HCT116 (cell line): ENCODE measurements around the gene FBXL7. TPM values are rescaled to one million over a fixed set of nuclear protein-coding genes. Genes with fewer than 3 reads are reported as not detected.

Source experiments
- ATAC-seq: fragments of 200-7000 bp; cut with Tn5 transposase; 2 replicates; pipeline ENCODE4 v1.9.1; 2020; ENCODE audit warnings: mild to moderate bottlenecking, moderate library complexity
- BruUV-seq: library from RNA; stranded (reverse); fragments of 400-500 nt; replicated peaks from 2 replicates; lab custom pipeline; 2021; lab: Mats Ljungman, UMichigan
- CTCF ChIA-PET: fragments of 300-600 bp; sonication (Branson Sonifier 250); formaldehyde crosslinking; loops from one replicate; lab custom pipeline; 2021; ENCODE audit warnings: antibody characterized with exemption; lab: Charles Lee
- POLR2A ChIA-PET: fragments of 300-600, 350-600 bp; sonication (Branson Sonifier 250); formaldehyde crosslinking; loops from one replicate; lab custom pipeline; 2021; ENCODE audit warnings: antibody characterized with exemption; lab: Charles Lee
- RAD21 ChIA-PET, 2 experiments: fragments of 300-600 bp; sonication (Branson Sonifier 250); formaldehyde crosslinking; loops; one replicate each; lab custom pipeline; 2023; ENCODE audit warnings: low total read pairs in 2 of 2; ENCODE audit not compliant: uncharacterized antibody in 2 of 2, unreplicated experiment in 2 of 2, low non-redundant PET in 1 of 2; lab: Charles Lee
- DNase-seq: peaks from one replicate; pipeline ENCODE4 v3.0.0-alpha.2; 2010; ENCODE audit warnings: low read depth, low spot score
- H2AFZ ChIP-seq: fragments of 200-600 bp; shearing (Covaris generic), sonication (generic); 2 replicates; pipeline ENCODE4 v1.6.1; 2017; ENCODE audit warnings: low read depth, mixed run types, mixed read lengths, antibody characterized with exemption, low read length; ENCODE audit not compliant: poor library complexity, severe bottlenecking
- H3K27ac ChIP-seq: 2 replicates; pipeline ENCODE4 v1.5.1; 2012; ENCODE audit warnings: low read depth, low read length
- H3K27me3 ChIP-seq: fragments of 200-600 bp; sonication (generic); 2 replicates; pipeline ENCODE4 v1.6.1; 2016; ENCODE audit warnings: mixed run types, low read length, mixed read lengths; ENCODE audit not compliant: insufficient read depth
- H3K36me3 ChIP-seq, 2 experiments: fragments of 200-500 bp in 1 of 2; fragments of 200-600 bp in 1 of 2; sonication (Bioruptor generic) in 1 of 2; sonication (generic) in 1 of 2; 2 replicates each; pipeline versions ENCODE4 v1.5.1 to v1.6.1; 2014 to 2016; ENCODE audit warnings: low read length in 2 of 2, inconsistent platforms in 1 of 2, mixed read lengths in 1 of 2, mixed run types in 1 of 2; ENCODE audit not compliant: insufficient read depth in 2 of 2, control insufficient read depth in 1 of 2
- H3K4me1 ChIP-seq, 2 experiments: fragments of 200-600 bp in 1 of 2; sonication (generic) in 1 of 2; 2 replicates each; pipeline versions ENCODE4 v1.5.1 to v1.6.1; 2012 to 2017; ENCODE audit warnings: low read length in 2 of 2, inconsistent platforms in 1 of 2, mild to moderate bottlenecking in 1 of 2, mixed read lengths in 1 of 2, mixed run types in 1 of 2, moderate library complexity in 1 of 2; ENCODE audit not compliant: insufficient read depth in 2 of 2, control insufficient read depth in 1 of 2
- H3K4me2 ChIP-seq: fragments of 200-600 bp; sonication (generic); 2 replicates; pipeline ENCODE4 v1.6.1; 2017; ENCODE audit warnings: mixed run types, low read length, mixed read lengths
- H3K4me3 ChIP-seq, 2 experiments: fragments of 200-600 bp in 1 of 2; sonication (generic) in 1 of 2; replicated peaks in 1 of 2; 2 replicates each; pipeline ENCODE4 v1.5.1; 2011 to 2016; ENCODE audit warnings: low read length in 2 of 2, control low read depth in 1 of 2, low read depth in 1 of 2, mild to moderate bottlenecking in 1 of 2, mixed read lengths in 1 of 2, mixed run types in 1 of 2
- H3K79me2 ChIP-seq: fragments of 200-600 bp; sonication (generic); 2 replicates; pipeline ENCODE4 v1.6.1; 2017; ENCODE audit warnings: mild to moderate bottlenecking, mixed run types, low read length, moderate library complexity, mixed read lengths; ENCODE audit not compliant: insufficient read depth
- H3K9ac ChIP-seq: fragments of 200-600 bp; sonication (generic); 2 replicates; pipeline ENCODE4 v1.6.1; 2016; ENCODE audit warnings: low read length, mixed read lengths
- H3K9me2 ChIP-seq: fragments of 200-600 bp; sonication (generic), shearing (Covaris generic); 2 replicates; pipeline ENCODE4 v1.6.1; 2017; ENCODE audit warnings: mixed run types, mild to moderate bottlenecking, moderate library complexity; ENCODE audit not compliant: insufficient read depth
- H3K9me3 ChIP-seq, 2 experiments: fragments of 200-500 bp in 1 of 2; fragments of 200-600 bp in 1 of 2; sonication (Bioruptor generic) in 1 of 2; sonication (generic) in 1 of 2; 2 replicates each; pipeline ENCODE4 v1.6.1; 2014 to 2017; ENCODE audit warnings: low read length in 2 of 2, mixed read lengths in 2 of 2, inconsistent platforms in 1 of 2, low read depth in 1 of 2, mild to moderate bottlenecking in 1 of 2, mixed run types in 1 of 2, moderate library complexity in 1 of 2; ENCODE audit not compliant: control insufficient read depth in 1 of 2, insufficient read depth in 1 of 2
- H4K20me1 ChIP-seq: fragments of 200-600 bp; sonication (generic), shearing (Covaris generic); 2 replicates; pipeline ENCODE4 v1.6.1; 2017; ENCODE audit warnings: mixed run types, mild to moderate bottlenecking, moderate library complexity; ENCODE audit not compliant: insufficient read depth
- ATF3 ChIP-seq: IDR thresholded peaks from 2 replicates; pipeline ENCODE4 v1.6.1; 2012
- CBX3 ChIP-seq: IDR thresholded peaks from 2 replicates; pipeline ENCODE4 v1.6.1; 2012; ENCODE audit warnings: low read depth
- FOSL1 ChIP-seq: IDR thresholded peaks from 2 replicates; pipeline ENCODE4 v1.6.1; 2012; ENCODE audit warnings: low read depth
- POLR2A ChIP-seq: IDR thresholded peaks from 2 replicates; pipeline ENCODE4 v1.7.0; 2011; ENCODE audit warnings: borderline replicate concordance; ENCODE audit not compliant: insufficient read depth, insufficient read length; ENCODE audit errors: extremely low read depth
- REST ChIP-seq: IDR thresholded peaks from 2 replicates; pipeline ENCODE4 v1.6.1; 2012; ENCODE audit warnings: low read depth
- SP1 ChIP-seq: IDR thresholded peaks from 2 replicates; pipeline ENCODE4 v1.6.1; 2012; ENCODE audit warnings: low read depth
- intact Hi-C: fragments of 100-400 bp; cut with micrococcal nuclease; formaldehyde crosslinking; loops from 2 replicates; pipeline ENCODE4 v1.10.0; 2022
- total RNA-seq: library from RNA; stranded (reverse); gene quantifications from one replicate; pipeline ENCODE4 v1.2.1, GENCODE V29; 2021; ENCODE audit not compliant: unreplicated experiment

The FBXL7 gene
- total RNA-seq, 1 experiment from 2014 or later: 0.05 TPM

- no peak for DNase-seq
- intact Hi-C loops: no loop called here
- H3K9ac ChIP-seq: no peak overlapping the region
- no peak overlapping the region for H3K4me3 ChIP-seq
- H2AFZ ChIP-seq: no peak overlapping the region
- no peaks in the 10 kb centered on the region for H3K79me2 ChIP-seq
- ChIA-PET CTCF (no interaction called here), RAD21 (no interaction called here), POLR2A (no interaction called here)
- no peaks in the 10 kb centered on the region for H3K4me1 ChIP-seq
- no peak for TF ChIP-seq ATF3
- 0 out of 2 replicates have a peak, but pooled peaks have one; percentile 4 for TF ChIP-seq REST
- no peak overlapping the region for H3K27ac ChIP-seq
- no peaks in the 10 kb centered on the region for H3K27me3 ChIP-seq
- H3K4me2 ChIP-seq: no peak overlapping the region
- ATAC-seq: no peak
- BruUV-seq: no TSS peak
- no peaks in the 10 kb centered on the region for H4K20me1 ChIP-seq
- H3K9me2 ChIP-seq: no peaks in the 10 kb centered on the region
- H3K36me3 ChIP-seq: no peaks in the 10 kb centered on the region
- H3K9me3 ChIP-seq: peaks cover 15 to 34% of the 10 kb centered on the region in 2 experiments; a peak in 2 of 4 replicates
Measured at GRCh38 chr5:15774632-15775031, 274.7 kb downstream of the FBXL7 start.

- no peaks in the 10 kb centered on the region for H3K4me1 ChIP-seq
- H3K9me2 ChIP-seq: no peaks in the 10 kb centered on the region
- peaks cover 7 to 31% of the 10 kb centered on the region in 2 experiments; a peak in 2 of 4 replicates for H3K9me3 ChIP-seq
- POLR2A ChIA-PET: no interaction called here
- no peak overlapping the region for H3K9ac ChIP-seq
- H3K27ac ChIP-seq: no peak overlapping the region
- DNase-seq (no peak), ATAC-seq (no peak)
- RAD21 ChIA-PET: no interaction called here
- H2AFZ ChIP-seq: no peak overlapping the region
- H3K27me3 ChIP-seq: no peaks in the 10 kb centered on the region
- TF ChIP-seq SP1: no peak
- TF ChIP-seq FOSL1: no peak
- TF ChIP-seq POLR2A: no peak
- no peak for TF ChIP-seq CBX3
- BruUV-seq: no TSS peak
- intact Hi-C loops: no loop called here
- no peak overlapping the region for H3K4me3 ChIP-seq
- no peaks in the 10 kb centered on the region for H3K36me3 ChIP-seq
- no peaks in the 10 kb centered on the region for H4K20me1 ChIP-seq
- no peak overlapping the region for H3K4me2 ChIP-seq
- CTCF ChIA-PET: no interaction called here
- no peaks in the 10 kb centered on the region for H3K79me2 ChIP-seq
Measured at GRCh38 chr5:15776346-15776745, 276.4 kb downstream of the FBXL7 start.
